Bronchial smooth muscle cell (primary cell): ENCODE results near the gene CARS2. TPM values are rescaled to one million over a fixed set of nuclear protein-coding genes. Genes with fewer than 3 reads are reported as not detected.

Source experiments
- total RNA-seq: library from RNA; depleted of rRNA; stranded (reverse); fragments of >200 nt; gene quantifications from 2 replicates; pipeline ENCODE4 v1.2.1, GENCODE V29; 2014

CARS2 gene, protein sequence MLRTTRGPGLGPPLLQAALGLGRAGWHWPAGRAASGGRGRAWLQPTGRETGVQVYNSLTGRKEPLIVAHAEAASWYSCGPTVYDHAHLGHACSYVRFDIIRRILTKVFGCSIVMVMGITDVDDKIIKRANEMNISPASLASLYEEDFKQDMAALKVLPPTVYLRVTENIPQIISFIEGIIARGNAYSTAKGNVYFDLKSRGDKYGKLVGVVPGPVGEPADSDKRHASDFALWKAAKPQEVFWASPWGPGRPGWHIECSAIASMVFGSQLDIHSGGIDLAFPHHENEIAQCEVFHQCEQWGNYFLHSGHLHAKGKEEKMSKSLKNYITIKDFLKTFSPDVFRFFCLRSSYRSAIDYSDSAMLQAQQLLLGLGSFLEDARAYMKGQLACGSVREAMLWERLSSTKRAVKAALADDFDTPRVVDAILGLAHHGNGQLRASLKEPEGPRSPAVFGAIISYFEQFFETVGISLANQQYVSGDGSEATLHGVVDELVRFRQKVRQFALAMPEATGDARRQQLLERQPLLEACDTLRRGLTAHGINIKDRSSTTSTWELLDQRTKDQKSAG
- 71.4 and 107 TPM in 2 replicates for total RNA-seq

GRCh38 chr13:110705826-110706569 is at the start of gene CARS2:
CARS2 (minus strand) TSS chr13:110706116; CDS start chr13:110706093, 23 bp downstream.

DNA sequence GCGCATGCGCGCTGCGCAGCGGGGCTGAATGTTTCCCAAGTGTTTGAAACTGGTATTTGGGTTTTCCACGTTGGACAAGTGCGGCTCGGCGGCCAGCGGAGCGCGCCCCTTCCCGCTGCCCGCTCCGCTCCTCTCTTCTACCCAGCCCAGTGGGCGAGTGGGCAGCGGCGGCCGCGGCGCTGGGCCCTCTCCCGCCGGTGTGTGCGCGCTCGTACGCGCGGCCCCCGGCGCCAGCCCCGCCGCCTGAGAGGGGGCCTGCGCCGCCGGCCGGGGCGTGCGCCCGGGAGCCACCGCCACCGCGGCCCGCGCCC is 7.7 kb upstream of the CARS2 start, which contains the start of gene ING1:
Gene ING1, plus strand, starts transcription at position 59 of the 311 bp plus-strand sequence. CDS start 450 bp downstream, outside the sequence.

DNA sequence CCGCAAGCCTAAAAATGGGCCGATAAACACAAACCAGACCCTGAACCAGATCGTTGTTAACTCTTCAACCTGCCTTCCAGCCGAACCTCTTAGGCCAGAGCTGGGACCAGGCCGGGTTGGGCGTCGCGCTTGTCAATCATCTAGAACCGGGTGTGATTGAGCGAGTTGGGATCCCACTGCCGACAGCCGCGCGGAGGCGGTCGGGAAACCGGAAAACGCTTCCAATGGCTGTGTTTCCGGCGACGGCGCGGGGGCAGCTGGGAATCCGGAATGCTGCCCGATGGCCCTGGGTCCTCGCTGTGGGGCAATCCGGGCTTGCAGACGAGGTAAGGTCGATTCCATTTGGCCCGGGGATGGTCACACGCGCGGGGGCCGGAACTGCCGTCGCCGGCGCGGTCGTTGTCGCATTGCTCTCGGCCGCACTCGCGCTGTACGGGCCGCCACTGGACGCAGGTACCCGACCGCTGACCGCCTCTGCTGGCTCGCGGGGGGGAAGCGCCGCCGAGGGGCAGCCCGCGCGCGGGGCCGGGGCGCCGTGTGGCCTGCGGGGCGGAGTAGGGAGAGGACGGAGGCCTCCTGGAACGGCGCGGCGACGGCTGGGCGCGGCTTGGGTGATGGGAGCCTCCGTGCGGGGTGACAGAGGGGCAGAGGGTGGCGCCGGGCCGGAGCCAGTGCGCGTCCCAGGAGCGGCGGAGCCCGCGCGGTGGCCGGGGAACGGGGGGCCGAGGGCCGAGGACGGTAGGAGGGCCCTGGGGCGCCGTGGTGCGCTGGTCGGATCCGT is 90.4 kb downstream of the CARS2 start, which contains the start of gene NAXD:
Gene NAXD, plus strand, starts transcription at position 224 of the 781 bp plus-strand sequence. Its CDS starts 57 bp downstream, at position 281.

Other genes with a start within 250 kb of the CARS2 start
- 2.2 and 4.6 TPM in 2 replicates for gene RAB20, start 144.4 kb downstream of the CARS2 start, total RNA-seq
- gene NAXD, start 90.6 kb downstream of the CARS2 start, total RNA-seq = 24.6 and 26.3 TPM in 2 replicates
- 15.3 and 19.3 TPM in 2 replicates for gene ING1, start 7.6 kb upstream of the CARS2 start, total RNA-seq
- 99.1 and 180 TPM in 2 replicates for gene ANKRD10, start 209.0 kb upstream of the CARS2 start, total RNA-seq